Activated naive CD4-positive, alpha-beta T cell treated with anti-CD3 and anti-CD28 coated beads, Interleukin-2, amount 50 U/mL, for 16 hours (primary cell): Measurements from ENCODE around the gene BTBD7.

Source experiments
- DNase-seq: peaks from one replicate; pipeline ENCODE4 v3.0.0-alpha.2; 2020

Gene BTBD7

GRCh38 chr14:93328546-93328945 lies 4.3 kb downstream of the BTBD7 start:
- DNase-seq: no peak

DNA sequence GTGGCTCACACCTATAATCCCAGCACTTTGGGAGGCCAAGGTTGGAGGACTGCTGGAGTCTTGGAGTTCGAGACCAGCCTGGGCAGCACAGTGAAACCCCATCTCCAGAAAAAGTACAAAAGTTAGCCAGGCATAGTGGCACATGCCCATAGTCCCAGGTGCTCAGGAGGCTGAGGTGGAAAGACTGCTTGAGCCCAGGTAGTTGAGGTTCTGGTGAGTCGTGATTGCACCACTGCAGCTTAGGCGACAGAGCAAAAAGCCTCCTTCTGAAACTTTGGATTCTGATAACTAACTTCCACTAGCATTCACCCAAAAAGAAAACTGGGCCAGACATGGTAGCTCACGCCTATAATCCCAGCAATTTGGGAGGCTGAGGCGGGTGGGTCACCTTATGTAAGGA lies 6.6 kb downstream of the BTBD7 start:
- DNase-seq: no peak

GRCh38 chr14:93323600-93324174 lies 9.1 kb downstream of the BTBD7 start:
- DNase-seq: no peak

DNA sequence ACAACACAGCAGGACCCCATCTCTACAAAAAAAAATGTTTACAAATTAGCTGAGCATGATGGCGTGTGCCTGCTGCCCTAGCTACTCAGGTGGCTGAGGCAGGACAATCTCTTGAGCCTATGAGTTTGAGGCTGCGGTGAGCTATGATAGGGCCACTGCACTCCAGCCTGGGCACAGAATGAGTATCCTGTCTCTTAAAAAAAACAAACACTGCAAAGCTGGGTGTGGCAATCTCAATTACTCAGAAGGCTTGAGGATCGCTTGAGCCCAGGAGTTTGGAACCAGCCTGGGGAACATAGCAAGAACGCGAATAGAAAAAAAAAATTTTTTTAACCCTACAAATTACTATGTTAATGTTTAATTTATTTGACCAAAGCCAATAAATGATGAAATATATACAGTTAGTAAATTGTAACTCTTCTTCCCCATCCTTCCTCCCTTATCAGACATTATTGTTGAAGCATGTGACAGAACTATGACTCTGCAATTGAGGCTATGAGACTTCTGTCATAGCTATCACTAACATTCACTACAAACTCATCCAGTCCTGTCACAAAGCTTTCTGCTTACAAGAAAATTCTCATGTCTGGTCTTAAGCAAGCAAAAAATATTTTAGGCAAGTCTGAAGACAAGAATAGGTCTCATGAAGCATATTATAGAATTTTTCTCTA lies 9.8 kb downstream of the BTBD7 start:
- no peak for DNase-seq

DNA sequence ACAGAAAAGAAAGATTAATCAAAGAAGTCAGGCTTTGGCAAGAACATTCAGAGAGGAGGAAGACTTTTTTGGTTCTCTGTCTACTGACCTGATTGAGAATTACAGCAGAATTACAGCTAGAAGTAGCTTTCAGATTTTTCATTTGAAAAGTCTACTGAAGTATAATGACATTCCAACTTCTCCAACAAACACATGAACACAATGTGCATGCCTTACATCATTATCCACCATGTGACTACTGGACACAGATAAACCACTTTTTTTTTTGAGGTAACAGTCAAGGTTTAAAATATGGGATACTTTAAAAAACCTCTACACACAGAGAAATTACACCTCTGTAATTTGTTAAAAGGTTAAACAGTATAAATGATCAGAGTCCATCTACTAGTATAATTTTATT lies 12.3 kb downstream of the BTBD7 start:
- DNase-seq: no peak

DNA sequence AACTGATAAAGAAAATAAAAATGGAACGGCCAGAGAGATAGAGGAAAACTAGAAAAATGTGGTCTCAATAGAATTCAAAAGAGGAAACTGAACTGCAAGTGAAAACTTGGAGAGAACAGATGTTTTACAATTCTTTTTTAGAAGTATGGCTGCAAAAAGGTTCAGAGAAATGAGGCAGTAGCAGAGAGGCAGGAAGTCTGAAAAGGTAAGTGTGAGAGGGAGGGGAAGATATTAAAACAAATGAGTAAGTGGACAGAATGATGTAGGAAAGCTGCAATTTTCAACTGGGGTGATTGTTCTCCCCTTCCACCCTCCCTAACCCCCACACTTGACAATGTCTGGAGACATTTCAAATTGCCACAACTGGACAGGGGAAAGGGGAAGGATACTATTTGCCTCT lies 12.9 kb downstream of the BTBD7 start:
- DNase-seq: no peak

GRCh38 chr14:93319494-93319893 lies 13.3 kb downstream of the BTBD7 start:
- no peak for DNase-seq

DNA sequence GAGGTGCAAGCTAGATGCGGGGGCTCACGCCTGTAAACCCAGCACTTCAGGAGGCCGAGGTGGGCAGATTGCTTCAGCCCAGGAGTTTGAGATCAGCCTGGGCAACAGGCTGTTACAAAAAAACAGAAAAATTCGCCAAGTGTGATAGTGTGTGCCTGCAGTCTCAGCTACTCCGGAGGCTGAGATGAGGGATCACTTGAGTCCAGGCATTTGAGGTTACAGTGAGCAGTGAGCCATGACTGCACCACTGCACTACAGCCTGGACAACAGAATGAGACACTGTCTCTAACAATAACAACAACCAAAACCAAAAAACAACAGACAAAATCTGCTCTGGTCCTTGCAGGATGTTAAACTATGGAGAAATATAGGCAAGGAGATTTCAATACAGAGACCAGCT lies 13.9 kb downstream of the BTBD7 start:
- DNase-seq: no peak

- no peak for DNase-seq
Observed at GRCh38 chr14:93317875-93318807, 14.7 kb downstream of the BTBD7 start.

DNA sequence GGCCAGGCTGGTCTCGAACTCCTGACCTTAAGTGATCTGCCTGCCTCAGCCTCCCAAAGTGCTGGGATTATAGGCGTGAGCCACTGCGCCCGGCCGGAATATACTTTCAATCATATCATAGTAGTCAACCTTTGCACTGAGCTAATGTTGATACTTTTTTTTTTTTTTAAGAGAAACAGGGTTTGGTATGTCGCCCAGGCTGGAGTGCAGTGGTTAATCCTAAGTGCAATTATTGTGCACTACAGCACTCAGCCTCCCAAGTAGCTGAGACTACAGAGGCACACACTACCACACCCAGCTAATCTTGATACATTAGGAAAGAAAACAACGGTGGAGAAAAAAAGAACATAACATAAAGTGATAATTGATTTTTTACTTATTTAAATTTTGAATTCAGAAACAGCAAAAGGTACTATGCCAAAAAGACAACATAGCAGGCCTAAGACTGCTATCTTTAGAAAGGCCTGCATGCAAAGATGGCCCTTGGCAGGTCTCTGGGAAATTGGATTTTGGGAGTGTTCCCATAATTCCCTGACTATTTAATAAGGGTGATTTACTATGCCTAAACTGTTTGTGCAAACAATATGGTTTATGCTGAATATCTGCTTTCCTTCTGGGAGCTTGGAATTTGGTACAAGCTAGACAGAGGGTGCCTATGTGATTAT lies 15.5 kb downstream of the BTBD7 start:
- no peak for DNase-seq

DNA sequence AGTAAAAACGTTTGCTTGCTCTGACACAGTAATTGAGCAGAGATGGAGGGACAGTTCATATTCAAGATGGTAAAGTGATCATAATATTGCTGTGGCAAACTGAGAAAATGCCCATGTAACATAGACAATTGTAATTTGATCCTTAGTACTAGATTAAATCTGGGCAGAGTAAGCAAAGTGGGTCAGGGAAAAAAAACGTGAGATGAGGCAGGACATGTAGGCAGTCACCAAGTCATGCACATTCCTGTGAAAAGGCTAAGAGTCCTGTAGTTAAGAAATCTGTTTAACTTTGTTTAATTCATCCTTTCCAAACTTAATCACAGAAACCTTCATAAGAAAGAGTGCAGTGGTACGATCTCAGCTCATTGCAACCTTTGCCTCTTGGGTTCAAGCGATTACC lies 16.1 kb downstream of the BTBD7 start:
- no peak for DNase-seq

DNA sequence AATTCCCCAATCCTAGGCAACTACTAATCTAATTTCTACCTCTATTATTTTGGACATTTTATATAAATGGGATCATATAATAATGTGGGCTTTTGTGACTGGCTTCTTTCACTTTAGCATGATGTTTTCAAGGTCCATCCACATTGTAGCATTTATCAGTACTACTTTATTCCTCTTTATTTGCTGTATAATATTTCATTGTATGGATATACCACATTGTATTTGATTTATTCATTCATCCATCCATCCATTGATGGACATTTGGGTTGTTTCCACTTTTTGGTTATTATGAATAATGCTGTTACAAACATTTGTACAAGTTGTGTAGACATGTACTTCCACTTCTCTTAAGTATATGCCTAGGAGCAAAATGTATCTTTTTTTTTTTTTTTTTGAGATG lies 17.3 kb downstream of the BTBD7 start:
- DNase-seq: no peak

DNA sequence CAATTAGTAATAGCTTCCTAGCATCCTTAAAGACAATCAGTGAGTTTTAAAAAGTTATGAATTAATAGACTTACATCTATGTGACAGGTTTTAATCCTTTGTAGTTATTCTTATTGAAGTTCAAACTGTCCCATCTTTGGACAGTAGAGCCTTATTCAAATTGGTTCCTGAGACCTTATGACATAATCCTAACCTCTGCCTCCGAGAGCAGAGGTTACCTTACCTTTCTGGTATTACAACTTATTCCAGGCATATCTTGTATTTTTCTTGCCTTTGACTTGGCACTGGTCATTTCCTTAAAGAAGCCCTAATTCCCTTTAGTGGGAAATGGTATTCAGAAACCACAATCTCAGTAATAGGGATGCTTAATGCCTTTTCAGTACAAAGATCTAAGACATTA lies 21.8 kb downstream of the BTBD7 start:
- no peak for DNase-seq

GRCh38 chr14:93309427-93309966 lies 23.3 kb downstream of the BTBD7 start:
- no peak for DNase-seq

- no peak for DNase-seq
Observed at GRCh38 chr14:93308686-93309345, 24.0 kb downstream of the BTBD7 start.

GRCh38 chr14:93306812-93307211 lies 26.0 kb downstream of the BTBD7 start:
- no peak for DNase-seq

GRCh38 chr14:93305725-93306418 lies 27.0 kb downstream of the BTBD7 start:
- no peak for DNase-seq

DNA sequence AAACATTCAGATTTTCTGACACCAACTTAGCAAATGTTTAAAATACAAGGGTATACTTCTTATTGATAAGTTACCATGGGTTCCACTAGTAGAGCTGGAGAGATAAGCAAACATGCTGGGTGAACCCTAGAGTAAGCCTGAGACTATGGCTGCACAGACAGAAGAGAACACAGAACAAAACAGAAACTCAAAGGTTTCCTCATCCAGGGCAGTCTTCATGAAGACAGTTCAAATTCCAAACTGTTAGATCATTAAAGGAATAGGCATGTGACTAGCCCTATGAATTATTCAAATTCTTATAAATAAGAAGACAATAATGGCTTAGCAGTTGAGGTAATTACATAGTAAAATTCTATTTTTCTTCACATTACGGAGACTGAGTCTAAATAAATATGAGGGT lies 28.1 kb downstream of the BTBD7 start:
- DNase-seq: no peak

DNA sequence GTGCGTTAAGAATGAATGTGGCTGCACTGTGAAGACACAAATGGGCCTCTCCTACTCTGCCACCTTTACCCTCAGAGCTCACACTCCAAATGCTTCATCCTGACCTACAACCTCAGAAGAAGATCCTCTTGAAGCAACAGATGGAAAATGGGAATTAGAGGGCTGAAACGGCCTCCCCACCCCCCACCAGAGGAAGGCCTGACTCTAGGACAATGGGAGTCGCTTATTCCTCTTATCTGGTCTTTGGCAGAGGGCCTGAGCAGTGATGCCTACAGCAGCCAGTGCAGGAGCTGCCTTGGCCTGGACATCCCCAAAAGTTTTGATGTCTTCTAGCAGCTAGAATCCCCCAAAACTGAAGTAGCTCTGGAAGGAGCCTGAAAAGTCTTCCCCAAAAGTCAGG lies 29.2 kb downstream of the BTBD7 start:
- DNase-seq: no peak

DNA sequence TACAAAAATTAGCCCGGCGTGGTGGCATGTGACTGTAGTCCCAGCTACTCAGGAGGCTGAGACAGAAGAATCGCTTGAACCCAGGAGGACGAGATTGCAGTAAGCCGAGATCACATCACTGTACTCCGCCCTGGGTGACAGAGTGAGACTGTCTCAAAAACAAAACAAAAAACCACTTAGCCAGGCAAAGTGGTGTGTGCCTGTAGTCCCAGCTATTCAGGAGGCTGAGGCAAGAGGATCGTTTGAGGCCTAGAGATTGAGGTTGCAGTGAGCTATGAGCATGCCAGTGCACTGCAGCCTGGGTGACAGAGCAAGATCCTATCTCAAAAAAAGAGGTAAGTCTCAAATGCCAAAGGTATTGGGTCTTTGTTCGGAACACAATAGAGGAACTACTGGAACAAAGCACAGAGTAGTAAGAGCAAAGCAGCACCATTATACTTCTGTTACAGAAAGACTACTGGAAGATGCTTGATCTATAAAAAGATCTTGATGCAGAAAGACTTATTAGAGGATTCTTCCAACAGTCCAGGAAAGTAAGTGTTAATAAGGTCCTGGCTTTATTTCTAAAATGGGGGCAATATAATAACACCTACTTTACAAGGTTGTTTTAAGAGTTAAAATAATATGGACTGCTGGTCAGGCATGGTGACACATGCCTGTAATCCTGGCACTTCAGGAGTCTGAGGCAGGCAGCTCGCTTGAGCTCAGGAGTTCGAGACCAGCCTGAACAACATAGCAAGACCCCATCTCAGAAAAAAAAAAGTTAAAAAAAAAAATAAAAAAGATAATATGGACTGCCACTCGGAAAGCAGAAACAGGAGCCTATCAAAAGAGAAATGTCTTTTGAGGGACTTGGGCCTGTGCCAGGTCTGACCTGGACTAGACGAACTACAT lies 29.9 kb downstream of the BTBD7 start:
- no peak for DNase-seq
